DMS153 treated with DMSO at 0.1 percent for 48 hours (cell line): ENCODE measurements around the gene IL20RA.

Experiments
- DNase-seq: peaks from one replicate; lab custom pipeline; 2025; ENCODE audit not compliant: unreplicated experiment; lab: John Stamatoyannopoulos, UW

IL20RA gene

DNA sequence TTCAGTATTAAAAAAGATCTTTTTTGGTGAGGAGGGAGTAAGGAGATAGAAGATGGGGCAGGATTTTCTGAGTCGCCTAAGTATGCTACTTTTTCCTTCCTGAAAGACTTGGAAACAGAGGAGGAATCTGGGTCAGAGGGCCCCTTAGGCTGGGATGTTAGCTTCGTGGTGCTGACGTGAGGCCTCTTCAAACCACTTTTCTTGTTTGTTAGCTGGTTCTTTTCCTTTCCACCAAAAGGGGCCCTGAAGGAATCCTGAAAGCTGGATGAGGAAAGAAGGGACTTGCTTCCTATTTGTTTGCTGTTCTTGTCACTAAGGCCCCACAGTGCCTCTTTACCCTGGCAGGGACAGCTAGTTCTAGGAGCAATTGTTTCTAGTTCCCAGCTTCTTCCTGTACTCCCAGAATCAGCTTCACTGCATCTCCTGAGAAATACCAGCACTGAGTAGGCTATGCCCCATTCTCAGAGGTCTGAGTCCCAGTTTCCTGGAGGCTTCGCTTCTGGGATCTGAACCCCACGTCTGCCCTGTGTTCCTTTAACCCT is 2.2 kb upstream of the IL20RA start:
- DNase-seq = no peak

- peak; percentile 73 for DNase-seq
Measured at GRCh38 chr6:137045222-137045789, 541 bp upstream of the IL20RA start.

DNA sequence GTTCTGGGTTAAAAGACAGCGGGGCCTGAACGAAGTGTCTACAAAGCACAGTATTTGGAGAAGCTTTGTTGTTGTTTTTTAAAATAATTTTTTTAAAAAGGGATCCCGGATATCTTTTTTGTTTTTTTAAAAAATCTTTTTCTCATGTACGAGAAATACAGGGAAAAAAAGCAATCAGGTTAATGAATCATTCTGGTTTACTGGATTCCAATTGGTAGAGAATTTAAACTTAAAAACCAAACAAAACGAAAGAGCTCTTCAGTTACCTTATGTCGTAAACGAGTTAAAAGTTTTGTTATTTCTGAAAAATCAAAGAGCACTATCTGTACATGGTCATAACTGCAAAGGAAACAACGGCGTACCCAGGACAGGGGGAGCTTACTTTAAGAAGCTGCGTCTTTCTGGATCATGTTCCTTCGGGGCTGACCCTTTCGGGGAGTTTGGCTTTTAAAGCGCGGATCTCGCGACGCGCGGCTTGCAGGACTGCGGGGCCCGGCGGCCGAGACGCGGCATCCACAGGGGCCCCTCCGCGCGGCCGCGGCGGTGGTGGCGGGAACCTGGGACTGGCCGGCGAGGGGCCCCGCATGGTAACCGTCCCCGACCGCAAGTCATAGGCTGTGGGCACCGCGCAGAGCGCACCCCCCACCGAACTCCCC is 927 bp downstream of the IL20RA start:
- DNase-seq = peak; percentile 37

GRCh38 chr6:137040393-137040792 is 4.4 kb downstream of the IL20RA start:
- DNase-seq = no peak

DNA sequence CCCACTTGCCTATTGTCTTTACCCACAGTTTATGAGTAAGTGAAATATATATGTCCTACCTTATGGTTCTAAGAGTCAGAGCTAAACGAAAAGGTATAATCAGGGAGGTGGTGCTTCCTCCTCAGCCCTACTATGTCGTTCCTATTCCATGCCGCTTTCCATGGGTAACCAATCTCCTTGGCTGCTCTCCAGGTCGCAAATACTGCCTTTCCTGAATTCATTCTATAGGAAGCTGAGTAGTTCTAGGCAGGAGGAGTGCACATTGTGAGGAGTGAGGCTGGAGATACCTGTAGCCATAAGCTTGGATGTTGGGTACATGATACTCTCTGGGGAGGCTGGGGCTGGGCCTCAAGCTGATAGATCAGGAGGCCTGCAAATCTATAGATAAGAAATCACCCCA is 5.8 kb downstream of the IL20RA start:
- DNase-seq = peak; percentile 70

GRCh38 chr6:137036566-137037300 is 8.0 kb downstream of the IL20RA start:
- DNase-seq = no peak

- no peak for DNase-seq
Measured at GRCh38 chr6:137033828-137034227, 10.9 kb downstream of the IL20RA start.

- no peak for DNase-seq
Measured at GRCh38 chr6:137031122-137031521, 13.6 kb downstream of the IL20RA start.

DNA sequence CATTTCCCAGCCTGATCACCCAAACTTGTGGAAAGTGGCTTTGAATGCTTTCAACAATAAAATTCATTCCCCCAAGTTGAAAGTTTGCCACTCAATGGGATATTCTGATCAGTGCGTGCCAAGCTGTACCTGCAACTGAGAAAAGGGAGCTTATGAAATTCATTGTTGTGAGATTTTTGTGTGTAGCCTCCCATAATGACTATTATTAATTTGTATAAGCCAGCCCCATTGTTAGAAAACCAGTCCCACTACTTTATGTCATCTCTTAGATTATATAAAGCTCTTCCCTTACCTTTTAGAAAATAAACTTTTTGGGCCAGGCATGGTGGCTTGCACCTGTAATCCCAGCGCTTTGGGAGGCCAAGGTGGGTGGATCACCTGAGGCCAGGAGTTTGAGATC is 15.9 kb downstream of the IL20RA start:
- DNase-seq = no peak

DNA sequence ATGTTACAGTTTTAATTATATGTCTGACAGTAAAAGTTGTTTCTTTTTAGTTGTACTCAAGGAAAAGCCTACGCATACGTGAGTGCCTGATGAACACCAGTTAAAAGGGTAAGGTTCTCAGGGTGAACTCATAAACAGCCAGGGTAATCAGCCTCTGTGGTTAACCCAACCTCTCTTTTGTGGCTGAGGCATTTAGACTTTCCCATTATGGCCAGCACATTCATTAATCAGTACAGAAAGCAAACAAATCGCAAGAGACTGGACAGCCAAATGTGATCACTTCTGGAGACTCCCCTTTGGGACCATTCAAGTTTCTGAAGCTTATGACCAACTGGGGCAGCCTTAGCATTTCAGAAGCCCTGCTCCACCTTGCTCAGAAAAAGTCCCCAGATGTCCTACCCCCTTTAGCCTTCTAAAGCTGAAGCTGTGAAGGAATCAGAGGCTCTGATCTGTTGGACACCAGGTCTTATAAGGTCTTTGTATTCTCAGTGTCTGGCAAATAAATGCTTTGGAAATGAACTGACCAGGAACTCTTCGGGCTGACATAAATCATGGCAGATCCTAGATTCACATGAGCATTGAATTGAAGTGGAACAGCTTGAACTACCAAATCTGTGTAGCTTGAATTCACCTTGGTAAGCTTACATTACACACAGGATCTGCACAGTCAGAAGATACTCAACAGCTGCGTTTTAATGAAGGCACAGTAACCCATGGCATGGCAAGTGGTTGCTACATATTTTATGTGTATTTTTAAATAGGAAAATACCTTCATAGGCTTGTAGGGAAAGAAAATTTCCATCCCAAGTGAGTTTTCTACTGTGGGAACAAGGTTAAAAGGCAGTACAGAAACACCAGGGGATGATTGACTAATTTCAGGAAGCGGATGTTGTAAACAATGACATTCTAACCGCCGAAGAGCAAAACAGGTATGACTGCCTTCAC is 18.7 kb downstream of the IL20RA start:
- peak; percentile 44 for DNase-seq

GRCh38 chr6:137024237-137024990 is 20.4 kb downstream of the IL20RA start:
- DNase-seq = no peak

- DNase-seq = no peak
Measured at GRCh38 chr6:137020776-137021175, 24.0 kb downstream of the IL20RA start.

DNA sequence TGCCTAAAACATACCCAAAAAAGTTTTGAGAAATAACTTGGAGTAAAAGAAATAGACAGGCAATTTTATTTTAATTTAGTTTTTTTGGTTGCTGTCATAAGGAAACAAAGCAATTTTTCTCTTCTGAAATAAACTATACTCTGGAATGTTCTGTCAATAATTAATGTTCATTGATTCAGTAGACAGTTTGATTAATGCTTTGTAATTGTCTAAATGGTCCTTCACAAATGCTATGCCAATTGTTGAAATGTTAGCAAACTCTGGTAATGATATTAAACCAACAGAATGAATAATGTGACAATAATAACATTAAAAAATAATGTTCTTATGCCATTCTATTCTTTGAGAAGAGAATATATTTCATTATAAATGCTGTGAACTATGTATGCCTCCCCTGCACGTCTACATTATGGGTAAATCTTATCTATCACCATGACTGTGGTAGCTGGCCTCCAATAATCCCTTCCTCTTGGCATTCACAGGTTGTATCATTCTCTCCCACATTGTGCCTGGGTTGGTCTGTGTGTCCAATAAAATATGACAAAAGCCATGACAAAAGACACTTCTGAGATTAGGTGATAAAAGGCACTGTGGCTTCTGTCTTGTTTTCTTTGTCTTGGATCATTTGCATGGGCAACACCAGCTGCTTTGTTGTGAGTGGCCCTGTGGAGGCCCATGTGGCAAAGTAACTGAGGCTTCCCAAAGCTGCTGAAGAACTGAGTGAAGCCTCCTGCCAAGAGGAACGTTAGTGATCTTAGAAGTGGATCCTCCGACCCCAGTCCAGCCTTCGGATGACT is 25.1 kb downstream of the IL20RA start:
- no peak for DNase-seq

- no peak for DNase-seq
Measured at GRCh38 chr6:137017081-137017480, 27.7 kb downstream of the IL20RA start.

DNA sequence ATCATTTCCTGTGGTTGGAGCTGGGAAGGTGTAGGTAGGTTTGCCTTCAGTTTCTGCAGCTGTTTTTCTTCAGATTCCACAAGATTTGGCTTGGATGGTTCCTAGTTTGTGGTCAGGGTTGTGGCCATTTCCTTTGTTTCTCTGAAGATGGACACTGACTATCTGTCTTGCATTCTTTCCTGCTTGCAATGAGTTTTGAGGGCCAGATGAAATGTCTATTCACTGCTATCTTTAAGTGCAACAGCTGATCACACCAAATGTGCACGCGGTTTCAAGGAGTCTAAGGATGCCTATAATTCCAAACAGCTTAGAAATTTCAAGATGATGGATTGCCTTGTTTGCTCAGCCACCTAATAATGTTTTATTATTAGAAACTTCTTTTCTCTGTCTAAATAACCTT is 28.4 kb downstream of the IL20RA start:
- no peak for DNase-seq

DNA sequence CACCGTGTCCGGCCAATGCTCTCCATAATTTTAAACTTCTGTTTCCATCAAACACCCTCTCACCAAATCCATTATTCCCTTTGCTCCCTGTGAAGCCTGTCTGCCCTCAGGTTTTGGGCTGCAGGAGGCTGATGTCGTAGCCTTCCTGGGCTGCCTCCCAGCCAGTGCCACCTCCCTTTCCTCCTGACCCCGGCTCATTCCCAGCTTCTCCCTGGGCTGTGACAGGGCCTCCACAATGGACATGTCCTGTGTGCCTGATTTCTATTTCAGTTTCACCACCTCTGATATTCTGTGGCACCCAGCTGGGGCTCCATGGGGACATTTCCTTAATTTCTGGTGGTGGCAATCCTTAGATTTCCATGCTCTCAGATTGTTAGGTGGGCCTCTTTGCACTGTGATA is 28.8 kb downstream of the IL20RA start:
- DNase-seq = no peak

DNA sequence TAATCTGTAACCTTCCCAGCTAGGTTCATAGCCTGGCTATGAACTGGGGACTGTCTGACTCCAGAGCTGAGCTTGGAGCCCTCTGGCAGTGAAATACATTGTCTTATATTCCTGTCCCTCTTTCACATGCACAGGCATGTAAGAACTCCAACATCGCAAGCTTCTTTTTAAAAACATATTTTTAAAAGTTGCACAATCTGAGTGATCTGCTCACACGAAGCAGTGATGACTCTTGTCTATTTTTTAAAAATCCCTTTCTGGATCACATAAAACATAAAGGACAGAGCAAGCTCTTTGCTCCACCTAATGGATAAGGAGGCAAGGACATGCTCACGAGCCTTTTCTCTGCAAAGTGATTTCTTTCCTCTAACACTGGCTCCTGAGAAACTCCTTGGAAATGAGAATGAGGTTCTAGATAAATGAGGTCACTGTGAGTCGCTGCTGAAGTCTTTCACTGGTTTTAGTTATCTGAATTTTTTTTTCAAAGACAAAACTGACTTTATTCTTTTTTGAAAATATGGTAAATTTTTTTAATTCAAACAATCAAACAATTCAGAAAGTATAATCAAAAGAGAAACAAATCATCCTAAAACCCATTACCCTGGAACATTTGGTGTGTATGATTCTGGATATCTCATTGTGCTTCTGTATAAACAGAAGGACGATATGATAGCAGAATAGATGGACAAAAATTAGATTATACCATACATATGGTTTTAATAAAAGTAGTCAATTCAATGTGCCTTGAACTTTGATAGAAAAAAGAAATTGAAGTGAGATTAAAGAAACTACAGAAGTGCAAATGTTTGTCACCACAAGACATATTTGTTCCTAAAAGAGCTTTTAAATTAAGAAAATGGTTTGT is 30.8 kb downstream of the IL20RA start:
- peak; percentile 57 for DNase-seq

- no peak for DNase-seq
Measured at GRCh38 chr6:137013031-137013430, 31.7 kb downstream of the IL20RA start.

DNA sequence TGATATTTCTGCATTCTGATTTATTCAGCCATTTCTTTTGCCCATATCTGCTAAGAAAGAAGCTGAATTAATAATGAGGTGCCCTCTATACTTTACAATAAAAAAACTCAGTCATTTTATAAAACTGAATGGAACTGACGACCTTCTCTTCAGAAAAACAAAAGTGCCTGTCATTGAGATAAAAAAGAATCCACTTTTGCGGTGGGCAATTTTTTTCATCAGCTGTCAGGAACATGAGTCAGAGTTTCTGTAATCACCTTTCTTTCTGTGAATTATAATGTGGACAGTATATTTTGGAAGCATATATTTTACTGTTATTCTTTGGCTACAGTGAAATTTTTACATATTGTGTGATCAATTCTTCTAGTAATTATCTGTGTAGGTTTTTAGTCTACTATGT is 33.4 kb downstream of the IL20RA start:
- DNase-seq = no peak
